HG03457 (cell line): Measurements from ENCODE around the gene TMEM266.
"Not testable (repeated sequence)": the region's sequence is repeated elsewhere in the genome, so short reads cannot be mapped to it uniquely, and the experiment has no call there.

Experiments
- ATAC-seq: cut with Tn5 transposase; IDR thresholded peaks from one replicate; pipeline ENCODE4 v1.9.1; 2021; ENCODE audit warnings: moderate number of reproducible peaks; ENCODE audit not compliant: unreplicated experiment

TMEM266 gene

DNA sequence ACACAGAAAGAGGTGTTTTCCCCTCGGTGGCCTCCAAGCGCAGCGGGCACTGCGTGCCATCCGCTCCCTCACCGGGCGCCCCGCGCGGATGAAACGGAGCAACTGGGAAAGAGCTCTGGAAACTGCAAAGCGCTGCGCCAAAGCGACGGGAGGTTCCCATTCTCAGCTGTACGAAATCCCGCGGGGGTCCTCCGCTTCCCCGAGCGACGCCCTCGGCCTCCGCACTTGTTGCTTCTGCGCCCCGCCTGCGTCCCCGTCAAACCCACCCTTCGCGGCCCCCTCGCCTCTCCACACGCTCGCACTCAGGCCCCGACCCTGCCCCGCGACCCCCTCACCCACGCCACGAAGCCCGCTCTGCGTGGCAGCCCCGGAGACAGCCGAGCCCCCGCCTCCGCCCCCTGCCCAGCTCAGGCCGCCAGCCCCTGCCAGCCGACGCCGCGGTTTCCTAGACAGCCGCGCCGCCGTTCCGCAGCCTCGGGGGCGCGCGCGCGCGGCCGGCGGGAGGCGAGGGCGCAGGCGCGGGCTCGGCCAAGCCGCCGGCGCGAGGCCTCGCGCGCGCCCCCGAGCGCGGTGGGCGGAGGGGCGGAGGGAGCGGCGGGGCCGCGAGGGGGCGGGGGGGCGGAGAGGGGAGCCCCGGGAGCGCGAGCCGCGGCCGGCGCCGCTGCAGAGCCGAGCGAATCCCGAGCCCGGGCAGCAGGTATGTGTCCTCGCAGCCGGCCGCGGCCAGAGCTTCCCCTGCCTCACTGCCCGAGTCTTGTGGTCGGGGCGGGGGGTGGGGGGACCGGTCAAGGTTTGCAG is at the start of gene TMEM266:
Gene TMEM266, plus strand, starts transcription at position 666 of the 798 bp plus-strand sequence. CDS start 74,279 bp downstream, outside the sequence.
- no peak for ATAC-seq

DNA sequence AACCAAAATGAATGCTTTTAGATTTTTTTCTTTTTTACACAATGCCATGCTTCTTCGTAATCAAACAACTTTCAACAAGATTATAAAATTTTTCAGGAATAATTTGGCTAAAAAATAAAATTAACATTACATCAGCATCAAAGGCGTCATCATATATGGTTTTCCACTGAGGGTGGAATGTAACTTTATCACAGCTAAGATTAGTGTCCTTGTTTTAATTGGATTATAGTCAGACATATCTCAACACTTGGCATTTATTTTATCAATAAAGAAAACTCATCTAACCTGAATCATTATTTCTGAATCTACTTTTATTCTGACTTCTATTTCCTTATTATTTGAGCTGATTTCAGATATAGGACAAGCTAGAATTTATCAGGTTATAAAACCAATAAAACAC is 49.2 kb upstream of the TMEM266 start:
- ATAC-seq, result no peak

- no peak for ATAC-seq
Observed at GRCh38 chr15:76011627-76012551, 47.9 kb upstream of the TMEM266 start, which contains the start of gene NRG4. NRG4 (minus strand) TSS chr15:76012424; CDS start chr15:76011230, 1,194 bp downstream.

DNA sequence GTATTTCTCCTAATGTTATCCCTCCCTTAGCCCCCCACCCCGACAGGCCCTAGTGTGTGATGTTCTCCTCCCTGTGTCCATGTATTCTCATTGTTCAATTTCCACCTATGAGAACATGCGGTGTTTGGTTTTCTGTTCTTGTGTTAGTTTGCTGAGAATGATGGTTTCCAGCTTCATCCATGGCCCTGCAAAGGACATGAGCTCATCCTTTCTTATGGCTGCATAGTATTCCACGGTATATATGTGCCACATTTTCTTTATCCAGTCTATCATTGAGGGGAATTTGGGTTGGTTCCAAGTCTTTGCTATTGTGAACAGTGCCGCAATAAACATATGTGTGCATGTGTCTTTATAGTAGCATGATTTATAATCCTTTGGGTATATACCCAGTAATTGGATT is 46.3 kb upstream of the TMEM266 start:
- not testable (repeated sequence) for ATAC-seq

DNA sequence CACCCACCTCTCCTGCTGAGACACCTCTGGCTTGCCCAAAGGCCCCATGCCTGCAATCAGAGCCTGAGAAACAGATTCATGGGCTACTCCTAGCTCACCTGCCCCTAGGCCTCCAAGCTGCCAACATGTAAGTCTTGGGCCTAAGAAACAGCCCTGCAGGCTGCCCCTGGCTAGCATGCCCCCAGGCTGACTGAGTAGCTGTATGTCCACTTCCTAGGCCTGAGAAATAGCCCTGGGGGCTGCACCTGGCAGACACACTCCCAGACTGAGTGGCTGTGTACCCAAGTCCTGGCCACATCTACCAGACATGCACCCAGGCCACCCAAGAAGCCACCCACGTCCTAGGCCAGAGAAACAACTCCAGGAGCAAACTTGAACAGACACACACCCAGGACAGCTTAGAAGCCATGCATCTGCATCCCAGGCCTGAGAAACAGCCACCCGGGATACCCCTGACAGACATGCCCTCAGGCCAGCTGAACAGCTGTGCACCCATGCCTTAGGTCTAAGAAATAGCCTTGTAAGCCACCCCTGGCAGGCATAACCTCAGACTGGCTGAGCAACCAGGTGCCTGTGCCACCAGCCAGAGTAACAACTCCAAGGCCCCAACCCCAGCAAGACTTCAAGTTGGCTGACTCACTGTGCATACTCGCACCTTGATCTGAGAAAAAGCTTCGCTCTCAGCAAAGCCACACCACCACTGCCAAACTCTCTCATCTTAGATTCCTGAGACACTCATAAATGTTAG is 35.6 kb upstream of the TMEM266 start:
- ATAC-seq, result no peak

DNA sequence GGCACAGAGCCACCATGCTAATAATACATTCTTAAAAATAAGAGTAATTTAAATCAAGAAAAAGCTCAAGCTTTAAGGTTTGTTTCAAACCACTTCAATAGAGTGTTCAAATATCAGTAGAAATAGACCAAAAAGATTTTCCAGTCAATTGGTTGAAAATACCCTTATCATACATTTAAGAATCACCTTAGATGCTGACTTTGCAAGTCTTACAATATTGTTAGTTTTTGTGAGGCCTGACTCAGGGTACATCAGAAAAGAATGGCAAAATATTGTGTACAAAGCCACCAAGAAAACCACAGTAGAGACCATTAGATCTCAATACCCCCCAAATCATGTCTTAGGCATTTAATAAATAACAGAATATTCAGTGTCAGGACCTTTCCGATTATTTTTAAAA is 27.7 kb upstream of the TMEM266 start:
- no peak for ATAC-seq

GRCh38 chr15:76033438-76033837 is 26.3 kb upstream of the TMEM266 start:
- ATAC-seq, result no peak

DNA sequence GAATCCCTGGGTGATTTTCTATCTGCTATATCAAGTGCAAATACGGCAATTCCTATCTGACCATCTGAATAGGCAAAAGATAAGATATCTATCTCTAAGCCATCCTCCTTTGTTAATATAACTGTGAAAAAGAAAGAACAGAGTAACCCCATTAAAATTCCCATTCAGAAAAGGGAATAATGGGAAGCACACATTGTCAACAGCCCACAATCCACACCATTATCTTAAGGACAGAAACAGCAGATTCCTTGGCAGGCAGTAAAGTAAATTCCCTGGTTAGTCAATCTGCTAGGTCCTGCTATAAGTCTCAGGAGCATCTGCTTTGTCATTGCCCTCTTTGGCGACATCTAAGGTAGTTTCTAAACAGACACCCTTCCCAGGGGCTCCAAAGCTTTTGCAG is 25.7 kb upstream of the TMEM266 start:
- no peak for ATAC-seq

- no peak for ATAC-seq
Observed at GRCh38 chr15:76035593-76035992, 24.2 kb upstream of the TMEM266 start.

DNA sequence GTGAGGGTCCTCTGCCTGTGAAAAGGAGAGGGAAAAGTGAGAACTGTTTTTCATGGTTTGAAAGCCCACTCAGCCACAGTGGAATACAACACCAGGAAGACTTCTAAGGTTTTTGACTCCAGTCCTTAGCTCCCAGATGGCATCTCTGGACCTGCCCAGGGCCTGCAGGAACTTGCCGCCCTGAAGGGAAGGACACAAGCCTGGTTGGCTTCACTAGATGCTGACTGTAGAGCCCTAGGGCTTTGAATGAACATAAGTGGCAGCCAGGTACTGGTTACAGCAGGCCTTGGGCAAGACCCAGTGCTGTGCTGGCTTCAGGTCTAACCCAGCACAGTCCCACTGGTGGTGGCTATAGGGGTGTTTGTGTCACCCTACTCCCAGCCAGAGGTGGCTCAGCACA is 21.3 kb upstream of the TMEM266 start:
- no peak for ATAC-seq

DNA sequence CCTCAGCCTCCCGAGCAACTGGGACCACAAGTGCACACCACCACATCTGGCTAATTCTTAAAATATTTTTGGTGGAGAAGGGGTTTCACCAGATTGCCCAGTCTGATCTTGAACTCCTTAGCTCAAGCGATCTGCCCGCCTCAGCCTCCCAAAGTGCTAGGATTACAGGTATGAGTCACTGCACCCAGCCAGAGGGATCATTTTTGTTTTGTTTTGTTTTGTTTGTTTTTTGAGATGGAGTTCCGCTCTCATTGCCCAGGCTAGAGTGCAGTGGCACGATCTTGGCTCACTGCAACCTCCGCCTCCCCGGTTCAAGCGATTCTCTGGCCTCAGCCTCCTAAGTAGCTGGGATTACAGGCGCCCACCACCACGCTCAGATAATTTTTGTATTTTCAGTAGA is 5.6 kb upstream of the TMEM266 start:
- not testable (repeated sequence) for ATAC-seq

GRCh38 chr15:76056931-76057330 is 2.9 kb upstream of the TMEM266 start:
- peak; percentile 51 for ATAC-seq

- no peak for ATAC-seq
Observed at GRCh38 chr15:76057332-76058000, 2.3 kb upstream of the TMEM266 start.

DNA sequence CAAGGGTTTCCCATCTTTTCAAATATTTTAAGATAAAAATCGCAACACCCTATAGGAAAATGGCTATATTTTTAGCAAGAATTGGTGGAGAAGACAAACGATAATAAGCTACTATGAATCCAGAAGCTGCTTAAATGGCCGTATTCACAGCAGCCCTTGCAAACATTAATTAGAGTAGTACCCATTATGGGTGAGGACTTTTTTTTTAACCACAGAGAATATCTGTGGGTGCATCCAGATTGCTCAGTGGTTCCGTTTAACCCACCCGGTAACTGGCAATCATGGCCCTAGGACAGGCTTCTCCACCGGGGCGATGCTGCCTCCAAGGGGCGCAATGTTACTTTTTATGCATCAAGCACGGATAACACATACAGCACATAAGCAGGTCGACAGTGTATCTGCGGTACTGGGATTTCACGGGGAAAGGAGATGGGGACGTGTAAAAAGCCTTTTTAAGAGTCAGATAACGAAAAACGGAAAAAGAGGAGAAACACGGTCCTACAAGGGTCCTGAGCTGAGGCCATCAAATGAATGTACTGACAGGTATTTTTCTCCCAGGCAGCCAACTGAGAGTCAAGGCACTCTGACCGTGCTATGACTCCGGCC is 968 bp upstream of the TMEM266 start:
- no peak for ATAC-seq

- no peak for ATAC-seq
Observed at GRCh38 chr15:76060118-76060989, 569 bp downstream of the TMEM266 start.

GRCh38 chr15:76061700-76062099 is 1.9 kb downstream of the TMEM266 start:
- ATAC-seq, result no peak

DNA sequence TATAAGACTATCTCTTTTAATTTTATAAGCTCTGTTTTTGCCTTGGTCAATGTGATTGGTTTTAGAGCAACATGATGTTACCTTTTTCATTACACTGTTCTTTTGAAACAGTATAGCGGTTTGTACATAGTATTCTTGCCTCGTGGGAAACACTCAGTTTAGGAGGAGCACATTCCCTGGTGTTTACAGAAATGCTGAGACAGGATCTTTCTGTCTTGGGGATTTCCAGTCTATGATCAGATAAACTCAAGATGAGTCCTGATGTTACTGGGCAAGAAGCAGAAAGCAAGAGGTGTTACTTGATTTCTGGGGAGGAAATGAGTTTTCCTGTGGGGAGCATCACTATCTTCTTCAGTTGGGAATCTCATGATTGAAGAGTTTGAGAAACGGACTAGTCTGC is 2.5 kb downstream of the TMEM266 start:
- no peak for ATAC-seq

DNA sequence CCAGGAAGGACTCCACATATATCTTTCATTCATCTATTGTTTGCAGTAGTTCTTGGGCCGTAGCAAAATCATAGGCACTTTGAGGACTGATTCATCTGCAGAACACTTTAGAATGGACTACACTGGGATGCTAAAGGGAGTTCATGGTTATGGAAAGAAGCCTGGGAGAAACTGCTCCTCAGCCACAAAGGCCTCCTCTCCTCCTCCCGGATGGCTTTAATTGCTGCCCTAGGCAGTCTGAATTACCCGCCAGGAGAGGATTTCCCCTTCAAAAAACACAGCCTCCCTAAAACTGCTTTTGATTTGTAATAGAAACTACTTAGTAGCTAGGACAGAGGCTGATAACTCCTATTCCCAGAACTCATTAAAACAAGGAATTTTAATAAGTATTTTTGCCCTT is 4.6 kb downstream of the TMEM266 start:
- ATAC-seq, result no peak

- ATAC-seq, result no peak
Observed at GRCh38 chr15:76065245-76065644, 5.5 kb downstream of the TMEM266 start.
